ENCODE measurements around the gene EHF. TPM values are rescaled to one million over a fixed set of nuclear protein-coding genes. Genes with fewer than 3 reads are reported as not detected.
A peak's percentile ranks its signal among the peaks of the same experiment; 100 is the strongest.

The EHF gene
- total RNA-seq, 6 experiments from 2014 or later, result 0.09 TPM; not detected in 5

GRCh38 chr11:34649597-34649996, 28.7 kb downstream of the EHF start:
- Mint-ChIP-seq H3K36me3 (ENCODE audit: low read depth) (peaks cover 6% of the 10 kb centered on the region), H3K27me3 (ENCODE audit: insufficient read depth) (peaks cover 2% of the 10 kb centered on the region; the same call in 1 of the 2 replicates), H3K9me3 (no peaks in the 10 kb centered on the region), H3K4me1 (ENCODE audit: low read depth) (peaks cover 74% of the 10 kb centered on the region), H3K27ac (no peak overlapping the region), H3K4me3 (no peak overlapping the region)
- DNase-seq, result no peak
- TF ChIP-seq CTCF (IDR thresholded peaks at IDR 0.05), result no peak

GRCh38 chr11:34650528-34650927, 29.6 kb downstream of the EHF start:
- H3K27ac Mint-ChIP-seq, result no peak overlapping the region
- H3K4me1 Mint-ChIP-seq (ENCODE audit: low read depth), result peaks cover 74% of the 10 kb centered on the region
- peaks cover 2% of the 10 kb centered on the region; the same call in 1 of the 2 replicates for H3K27me3 Mint-ChIP-seq (ENCODE audit: insufficient read depth)
- no peak overlapping the region for H3K4me3 Mint-ChIP-seq
- TF ChIP-seq CTCF (IDR thresholded peaks at IDR 0.05), result no peak
- no peaks in the 10 kb centered on the region for H3K9me3 Mint-ChIP-seq
- H3K36me3 Mint-ChIP-seq (ENCODE audit: low read depth), result peaks cover 6% of the 10 kb centered on the region
- no peak for DNase-seq

GRCh38 chr11:34651551-34651950, 30.7 kb downstream of the EHF start:
- Mint-ChIP-seq H3K4me3 (no peak overlapping the region), H3K27ac (no peak overlapping the region), H3K27me3 (ENCODE audit: insufficient read depth) (no peaks in the 10 kb centered on the region; the same call in 1 of the 2 replicates), H3K36me3 (ENCODE audit: low read depth) (peaks cover 15% of the 10 kb centered on the region), H3K4me1 (ENCODE audit: low read depth) (peaks cover 74% of the 10 kb centered on the region), H3K9me3 (peaks cover 9% of the 10 kb centered on the region)
- no peak for DNase-seq
- TF ChIP-seq CTCF (IDR thresholded peaks at IDR 0.05), result no peak

- Mint-ChIP-seq H3K27me3 (ENCODE audit: insufficient read depth) (no peaks in the 10 kb centered on the region; the same call in 1 of the 2 replicates), H3K4me3 (no peak overlapping the region), H3K27ac (peak overlapping the region; percentile 95), H3K9me3 (peaks cover 9% of the 10 kb centered on the region), H3K4me1 (ENCODE audit: low read depth) (peaks cover 72% of the 10 kb centered on the region), H3K36me3 (ENCODE audit: low read depth) (peaks cover 15% of the 10 kb centered on the region)
- no peak for TF ChIP-seq CTCF (IDR thresholded peaks at IDR 0.05)
- DNase-seq, result no peak
These were observed 31.5 kb downstream of the EHF start for GRCh38 chr11:34652191-34652973.

GRCh38 chr11:34653031-34653430, 32.1 kb downstream of the EHF start:
- Mint-ChIP-seq H3K27me3 (ENCODE audit: insufficient read depth) (no peaks in the 10 kb centered on the region; the same call in 1 of the 2 replicates), H3K4me3 (peak overlapping the region; percentile 54; the same call in 1 of the 2 replicates), H3K27ac (peak overlapping the region; percentile 95), H3K9me3 (peaks cover 9% of the 10 kb centered on the region), H3K4me1 (ENCODE audit: low read depth) (peaks cover 66% of the 10 kb centered on the region), H3K36me3 (ENCODE audit: low read depth) (peaks cover 15% of the 10 kb centered on the region)
- no peak for TF ChIP-seq CTCF (IDR thresholded peaks at IDR 0.05)
- DNase-seq, result no peak

Measured in HFFc6 (cell line).